NB4 (cell line): ENCODE data around the gene NDUFB2.

Experiments used
- POLR2A ChIP-seq: IDR thresholded peaks from 2 replicates; pipeline ENCODE4 v1.6.1; 2011; ENCODE audit warnings: mild to moderate bottlenecking; ENCODE audit not compliant: insufficient read length; ENCODE audit errors: extremely low read depth
- TF ChIP-seq, protein P1 (sequence below): IDR thresholded peaks from one replicate; pipeline ENCODE4 v1.5.1; 2012; ENCODE audit warnings: low read depth, low read length

DNA sequence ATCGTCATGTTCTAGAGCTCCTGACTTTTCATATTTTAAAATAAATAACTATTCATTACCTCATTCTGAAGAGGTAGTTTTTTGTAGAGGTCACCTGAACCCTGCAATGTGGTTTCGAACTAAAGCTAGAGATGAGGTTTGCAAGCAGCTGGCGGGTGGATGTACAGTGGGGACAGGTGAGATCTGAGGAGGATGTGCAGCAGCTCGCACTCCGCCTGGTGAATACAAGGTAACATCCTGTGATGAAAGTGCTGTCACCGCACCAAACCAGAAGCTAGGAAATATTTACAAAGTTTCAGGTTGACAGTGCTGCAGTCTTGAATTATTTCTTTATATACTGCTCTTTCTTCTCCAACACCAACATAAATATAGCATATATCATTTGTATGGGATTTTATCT is 26.5 kb downstream of the NDUFB2 start:
- no peak for TF ChIP-seq POLR2A
- TF ChIP-seq, protein P1, sequence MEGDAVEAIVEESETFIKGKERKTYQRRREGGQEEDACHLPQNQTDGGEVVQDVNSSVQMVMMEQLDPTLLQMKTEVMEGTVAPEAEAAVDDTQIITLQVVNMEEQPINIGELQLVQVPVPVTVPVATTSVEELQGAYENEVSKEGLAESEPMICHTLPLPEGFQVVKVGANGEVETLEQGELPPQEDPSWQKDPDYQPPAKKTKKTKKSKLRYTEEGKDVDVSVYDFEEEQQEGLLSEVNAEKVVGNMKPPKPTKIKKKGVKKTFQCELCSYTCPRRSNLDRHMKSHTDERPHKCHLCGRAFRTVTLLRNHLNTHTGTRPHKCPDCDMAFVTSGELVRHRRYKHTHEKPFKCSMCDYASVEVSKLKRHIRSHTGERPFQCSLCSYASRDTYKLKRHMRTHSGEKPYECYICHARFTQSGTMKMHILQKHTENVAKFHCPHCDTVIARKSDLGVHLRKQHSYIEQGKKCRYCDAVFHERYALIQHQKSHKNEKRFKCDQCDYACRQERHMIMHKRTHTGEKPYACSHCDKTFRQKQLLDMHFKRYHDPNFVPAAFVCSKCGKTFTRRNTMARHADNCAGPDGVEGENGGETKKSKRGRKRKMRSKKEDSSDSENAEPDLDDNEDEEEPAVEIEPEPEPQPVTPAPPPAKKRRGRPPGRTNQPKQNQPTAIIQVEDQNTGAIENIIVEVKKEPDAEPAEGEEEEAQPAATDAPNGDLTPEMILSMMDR, result no peak
